Mesodermal cell (in vitro differentiated cells): ENCODE results near the gene AIMP1.
A peak's percentile ranks its signal among the peaks of the same experiment; 100 is the strongest.

ENCODE experiments used
- H3K27ac ChIP-seq: 2 replicates; pipeline ENCODE4 v1.7.0; 2013; ENCODE audit warnings: mild to moderate bottlenecking, low read depth, low read length, moderate library complexity; ENCODE audit not compliant: severe bottlenecking
- H3K36me3 ChIP-seq: 2 replicates; pipeline ENCODE4 v1.7.1; 2013; ENCODE audit warnings: mild to moderate bottlenecking, low read length, moderate library complexity; ENCODE audit not compliant: control insufficient read depth, insufficient read depth
- H3K4me1 ChIP-seq: one replicate; pipeline ENCODE4 v1.7.1; 2013; ENCODE audit warnings: mild to moderate bottlenecking, low read length; ENCODE audit not compliant: insufficient read depth, control insufficient read depth, poor library complexity, severe bottlenecking
- H3K4me3 ChIP-seq: 2 replicates; pipeline ENCODE4 v1.7.0; 2013; ENCODE audit warnings: low read length, control low read depth, mild to moderate bottlenecking; ENCODE audit not compliant: insufficient read depth, poor library complexity, severe bottlenecking; ENCODE audit errors: extremely low read depth
- H3K9me3 ChIP-seq: 2 replicates; pipeline ENCODE4 v1.7.1; 2013; ENCODE audit warnings: mild to moderate bottlenecking, low read length, moderate library complexity; ENCODE audit not compliant: control insufficient read depth
- WGBS, 2 experiments: methylation state at CpG; one replicate each; pipeline ENCODE4 v1.1.5; 2013; ENCODE audit warnings: missing lambda C conversion rate in 2 of 2; ENCODE audit not compliant: insufficient coverage in 2 of 2; 5-methylcytosine and 5-hydroxymethylcytosine counted together

The AIMP1 gene

DNA sequence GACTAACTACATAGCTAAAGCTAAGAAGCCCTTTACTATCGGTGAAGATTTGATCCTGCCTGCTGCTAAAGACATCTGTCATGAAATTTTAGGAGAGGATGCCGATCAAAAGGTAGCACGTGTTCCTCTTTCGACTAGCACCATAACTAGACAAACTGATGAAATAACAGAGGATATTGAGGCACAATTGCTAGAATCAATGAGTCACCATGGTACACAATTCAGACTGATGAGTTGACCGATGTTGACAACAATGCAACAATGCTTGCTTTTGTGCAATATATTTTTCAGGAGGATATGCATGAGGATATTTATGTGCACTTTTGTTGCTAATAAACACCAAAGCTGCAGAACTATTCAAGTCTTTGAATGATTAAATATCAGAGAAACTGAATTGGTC lies 24.7 kb upstream of the AIMP1 start:
- H3K4me3 ChIP-seq = no peak overlapping the region
- H3K9me3 ChIP-seq = no peaks in the 10 kb centered on the region
- H3K27ac ChIP-seq = no peak overlapping the region
- peaks cover 8% of the 10 kb centered on the region for H3K4me1 ChIP-seq
- peaks cover 34% of the 10 kb centered on the region for H3K36me3 ChIP-seq
- 88 to 94% methylated on average over 4 to 5 of the region's 5 CpGs for WGBS, 2 experiments

DNA sequence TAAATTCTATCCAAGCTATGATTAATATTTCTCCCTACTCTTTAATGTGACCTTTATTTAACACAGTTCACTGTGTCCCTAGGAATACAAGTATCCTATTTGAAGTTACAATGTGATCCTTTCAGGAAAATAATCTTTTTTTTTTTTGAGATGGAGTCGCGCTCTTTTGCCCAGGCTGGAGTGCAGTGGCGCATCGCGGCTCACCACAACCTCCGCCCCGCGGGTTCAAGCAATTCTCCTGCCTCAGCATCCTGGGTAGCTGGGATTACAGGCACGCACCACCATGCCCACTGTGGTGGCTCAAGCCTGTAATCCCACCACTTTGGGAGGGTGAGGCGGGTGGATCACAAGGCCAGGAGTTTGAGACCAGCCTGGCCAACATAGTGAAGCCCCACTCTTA lies 22.3 kb upstream of the AIMP1 start:
- H3K36me3 ChIP-seq = peaks cover 26% of the 10 kb centered on the region
- H3K4me1 ChIP-seq = no peaks in the 10 kb centered on the region
- no peak overlapping the region for H3K4me3 ChIP-seq
- H3K27ac ChIP-seq = no peak overlapping the region
- no peaks in the 10 kb centered on the region for H3K9me3 ChIP-seq
- 93 to 98% methylated on average over 2 to 7 of the region's 10 CpGs for WGBS, 2 experiments

DNA sequence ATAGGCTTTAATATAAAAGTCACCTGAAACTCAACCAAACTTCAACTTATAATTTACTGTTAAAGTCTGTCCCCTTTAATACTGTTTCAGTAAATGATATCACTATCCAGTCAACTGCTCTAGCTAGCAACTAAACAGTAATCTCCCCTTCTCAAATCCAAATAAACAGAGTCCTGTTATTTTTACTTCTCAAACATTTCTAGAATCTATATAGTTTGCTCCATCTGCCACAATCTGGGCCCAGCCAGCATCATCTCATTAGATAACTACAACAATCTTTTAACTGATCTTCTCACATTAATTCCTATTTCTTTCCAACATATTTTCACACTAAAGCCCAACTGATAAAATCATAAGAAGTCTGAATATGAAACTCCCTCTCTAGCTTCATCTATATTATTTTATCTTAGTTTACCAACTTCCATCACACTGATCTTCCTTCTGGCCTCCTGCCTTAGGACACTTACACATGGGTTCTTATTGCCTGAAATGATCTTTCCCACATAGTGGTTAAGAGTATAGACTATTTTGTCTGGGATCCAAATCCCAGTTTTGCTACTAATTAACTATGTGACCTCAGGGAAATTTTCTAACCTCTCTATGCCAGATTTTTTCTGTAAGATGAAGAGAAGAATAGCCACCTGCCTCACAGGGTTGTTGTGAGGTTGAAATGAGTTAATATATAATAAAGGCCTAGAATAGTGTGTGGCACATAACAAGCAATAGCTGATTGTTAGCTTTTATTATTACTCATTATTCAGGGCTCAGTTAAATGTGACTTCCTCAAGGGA lies 18.9 kb upstream of the AIMP1 start:
- H3K27ac ChIP-seq = no peak overlapping the region
- no peak overlapping the region for H3K4me3 ChIP-seq
- no peaks in the 10 kb centered on the region for H3K9me3 ChIP-seq
- H3K4me1 ChIP-seq = no peaks in the 10 kb centered on the region
- H3K36me3 ChIP-seq = peaks cover 25% of the 10 kb centered on the region

DNA sequence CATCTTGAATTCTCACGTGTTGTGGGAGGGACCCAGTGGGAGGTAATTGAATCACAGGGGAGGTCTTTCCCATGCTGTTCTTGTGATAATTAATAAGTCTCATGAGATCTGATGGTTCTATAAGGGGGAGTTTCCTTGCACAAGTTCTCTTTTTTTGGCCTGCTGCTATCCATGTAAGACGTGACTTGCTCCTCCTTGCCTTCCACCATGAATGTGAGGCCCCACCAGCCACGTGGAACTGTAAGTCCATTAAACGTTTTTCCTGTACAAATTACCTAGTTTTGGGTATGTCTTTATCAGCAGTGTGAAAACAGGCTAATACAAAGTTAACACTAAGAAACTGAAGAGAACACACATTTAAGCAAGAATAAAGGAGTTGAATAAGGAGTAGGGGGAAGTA lies 16.4 kb upstream of the AIMP1 start:
- Histone ChIP-seq H3K36me3 (peaks cover 19% of the 10 kb centered on the region), H3K9me3 (no peaks in the 10 kb centered on the region), H3K4me1 (no peaks in the 10 kb centered on the region), H3K27ac (no peak overlapping the region), H3K4me3 (no peak overlapping the region)
- WGBS, 2 experiments = 90 to 100% methylated on average over 1 to 2 of the region's 4 CpGs

DNA sequence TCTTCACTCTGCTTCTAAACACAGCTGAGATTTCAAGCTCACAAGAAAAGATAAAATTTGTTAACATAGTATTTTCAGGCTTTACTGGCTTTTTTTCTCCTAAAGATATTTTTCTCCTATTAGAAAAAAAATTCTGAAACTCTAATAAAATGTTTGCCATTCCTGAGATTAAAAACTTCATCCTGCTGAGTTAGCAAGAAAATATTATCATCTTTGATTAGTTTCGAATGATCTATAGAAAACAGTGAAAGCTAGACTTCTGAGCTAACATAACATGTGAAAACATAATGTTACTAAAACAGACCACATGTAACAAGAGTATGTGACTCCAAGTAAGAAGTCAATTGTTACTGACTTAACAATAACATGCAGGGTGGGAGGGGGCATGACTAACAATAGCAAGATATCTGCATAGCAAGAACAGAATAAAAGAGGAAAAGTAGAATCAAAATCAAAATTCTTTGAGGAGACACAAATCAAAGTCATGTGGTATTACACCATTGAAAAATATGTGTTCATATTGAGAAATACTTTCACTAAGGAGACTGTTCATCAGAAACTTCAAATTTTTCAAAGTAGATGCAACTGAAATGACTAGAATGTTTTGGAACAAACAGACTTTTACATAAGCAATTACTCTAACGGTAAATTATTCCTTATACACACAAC lies 14.8 kb upstream of the AIMP1 start:
- H3K27ac ChIP-seq = no peak overlapping the region
- H3K4me1 ChIP-seq = peaks cover 5% of the 10 kb centered on the region
- H3K36me3 ChIP-seq = peaks cover 26% of the 10 kb centered on the region
- WGBS, 2 experiments = 56 to 86% methylated on average over 1 of the region's 2 CpGs
- H3K9me3 ChIP-seq = no peaks in the 10 kb centered on the region
- H3K4me3 ChIP-seq = no peak overlapping the region

DNA sequence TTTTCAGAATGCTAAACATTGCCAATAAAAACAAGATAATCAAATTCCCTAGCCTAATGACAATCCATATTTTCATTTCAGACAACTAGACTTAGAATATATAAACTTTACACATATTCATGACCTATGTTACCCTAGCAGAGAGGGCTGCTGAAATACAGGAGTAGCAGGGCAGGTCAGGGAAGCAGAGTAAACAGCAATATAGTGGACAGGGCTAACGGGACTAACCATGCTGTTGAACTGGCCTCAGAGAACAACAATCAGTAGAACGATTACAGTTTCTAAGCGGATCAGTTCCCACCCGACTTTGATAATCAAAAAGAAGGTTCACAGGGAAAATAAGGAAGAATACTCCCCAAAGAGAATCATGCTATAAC lies 14.3 kb upstream of the AIMP1 start:
- H3K9me3 ChIP-seq = no peaks in the 10 kb centered on the region
- peaks cover 5% of the 10 kb centered on the region for H3K4me1 ChIP-seq
- H3K36me3 ChIP-seq = peaks cover 31% of the 10 kb centered on the region
- H3K4me3 ChIP-seq = no peak overlapping the region
- 88 to 91% methylated on average over 3 to 4 of the region's 4 CpGs for WGBS, 2 experiments
- no peak overlapping the region for H3K27ac ChIP-seq

DNA sequence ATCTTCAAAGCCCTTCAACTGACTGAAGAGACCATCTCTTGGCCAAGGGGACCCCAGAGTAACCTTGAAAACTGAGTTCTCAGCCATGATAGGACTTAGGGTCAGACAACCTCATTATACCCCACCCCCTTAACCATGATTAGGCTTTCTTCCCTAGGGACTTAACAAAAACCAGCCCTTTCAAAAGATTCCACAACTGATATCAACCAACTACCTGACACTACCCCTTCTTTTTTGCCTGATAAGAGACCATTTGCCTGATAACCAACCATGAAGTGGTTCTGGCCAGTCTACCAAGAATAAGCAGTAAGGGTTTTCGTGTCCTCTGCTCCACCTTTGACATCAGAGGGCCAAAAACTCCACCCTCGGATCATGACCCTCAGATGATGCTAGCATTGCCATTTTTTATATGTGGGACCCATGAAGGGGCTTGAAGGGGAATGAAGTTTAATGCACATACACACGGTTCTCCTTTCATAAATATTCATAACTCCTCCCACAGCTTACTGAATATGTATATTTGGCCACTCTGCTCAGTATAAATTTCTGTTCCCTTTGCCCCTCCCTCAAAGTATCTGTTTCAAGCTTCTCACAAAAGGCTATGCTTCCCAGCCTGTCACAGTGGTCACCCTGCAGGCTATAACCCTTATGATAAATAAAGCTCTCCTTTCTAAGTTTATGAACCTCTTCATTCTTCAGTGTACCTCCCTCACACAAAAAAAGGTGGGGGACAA lies 12.6 kb upstream of the AIMP1 start:
- H3K9me3 ChIP-seq = no peaks in the 10 kb centered on the region
- peak overlapping the region; percentile 17 for H3K27ac ChIP-seq
- WGBS, 2 experiments = 66 to 80% methylated on average over 2 of the region's 3 CpGs
- H3K4me3 ChIP-seq = no peak overlapping the region
- H3K4me1 ChIP-seq = peaks cover 5% of the 10 kb centered on the region
- H3K36me3 ChIP-seq = peaks cover 37% of the 10 kb centered on the region

DNA sequence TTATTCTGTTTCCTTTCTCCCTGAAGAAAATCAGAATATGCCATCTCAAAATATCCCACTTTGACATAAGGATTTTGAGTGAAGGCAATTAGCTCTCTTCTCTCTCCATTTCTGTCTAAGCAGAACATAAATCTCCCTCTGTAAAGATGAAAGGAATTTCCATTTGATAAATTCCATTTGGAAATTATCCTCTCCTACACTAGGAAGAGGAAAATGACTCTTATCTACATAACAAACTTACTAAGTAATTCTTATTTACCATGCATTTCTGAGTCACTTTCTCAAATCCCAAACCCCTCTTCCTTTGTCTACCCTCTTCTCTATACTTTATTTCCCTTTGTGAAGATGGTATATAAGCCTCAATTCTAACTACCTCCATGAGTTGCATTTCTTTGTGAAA lies 11.7 kb upstream of the AIMP1 start:
- Histone ChIP-seq H3K4me3 (no peak overlapping the region), H3K36me3 (peaks cover 33% of the 10 kb centered on the region), H3K4me1 (peaks cover 5% of the 10 kb centered on the region)

DNA sequence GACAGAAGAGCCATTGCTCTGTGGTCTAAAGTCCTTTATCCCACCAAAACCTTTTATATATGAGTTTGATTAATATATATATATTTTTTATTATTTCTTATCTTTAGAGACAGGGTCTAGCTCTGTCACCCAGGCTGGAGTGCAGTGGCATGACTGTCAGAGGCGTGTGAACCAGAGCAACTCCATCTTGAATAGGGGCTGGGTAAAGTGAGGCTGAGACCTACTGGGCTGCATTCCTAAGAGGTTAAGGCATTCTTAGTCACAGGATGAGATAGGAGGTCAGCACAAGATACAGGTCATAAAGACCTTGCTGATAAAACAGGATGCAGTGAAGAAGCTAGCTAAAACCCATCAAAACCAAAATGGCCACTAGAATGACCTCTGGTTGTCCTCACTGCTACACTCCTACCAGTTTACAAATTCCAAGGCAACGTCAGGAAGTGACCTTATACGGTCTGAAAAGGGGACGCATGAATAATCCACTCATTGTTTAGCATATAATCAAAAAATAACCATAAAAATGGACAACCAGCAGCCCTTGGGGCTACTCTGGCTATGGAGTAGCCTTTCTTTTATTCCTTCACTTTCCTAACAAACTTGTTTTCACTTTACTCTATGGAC lies 10.8 kb upstream of the AIMP1 start:
- H3K4me3 ChIP-seq = no peak overlapping the region
- H3K27ac ChIP-seq = no peak overlapping the region
- no peaks in the 10 kb centered on the region for H3K9me3 ChIP-seq
- H3K36me3 ChIP-seq = peaks cover 27% of the 10 kb centered on the region
- WGBS, 2 experiments = 82 to 86% methylated on average over 4 of the region's 4 CpGs
- peaks cover 5% of the 10 kb centered on the region for H3K4me1 ChIP-seq

More for the DNA sequence above, 11.7 kb upstream of the AIMP1 start:
- no peaks in the 10 kb centered on the region for H3K9me3 ChIP-seq
- H3K27ac ChIP-seq = no peak overlapping the region

DNA sequence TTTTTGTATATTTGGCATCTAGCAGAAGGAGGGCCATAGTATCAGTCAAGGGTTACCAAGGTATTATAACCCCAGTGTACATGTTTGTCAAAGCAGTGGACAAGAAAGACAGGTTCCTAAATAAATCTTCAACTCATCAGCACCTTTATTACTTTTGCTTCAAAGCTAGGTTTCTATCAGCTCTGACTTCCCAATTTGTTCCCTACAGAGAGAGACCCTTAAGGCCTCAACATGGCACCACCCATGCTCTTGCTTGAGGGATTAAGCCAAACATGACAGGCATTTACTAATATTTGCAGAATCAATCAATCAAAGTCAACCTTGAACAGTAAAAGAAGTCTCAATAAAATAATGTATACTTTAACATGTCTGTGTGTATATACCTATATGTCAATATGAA lies 9.8 kb upstream of the AIMP1 start:
- Histone ChIP-seq H3K9me3 (no peaks in the 10 kb centered on the region), H3K27ac (no peak overlapping the region), H3K4me1 (peaks cover 5% of the 10 kb centered on the region), H3K4me3 (no peak overlapping the region), H3K36me3 (peaks cover 24% of the 10 kb centered on the region)
